LNCaP clone FGC (cell line): Measurements from ENCODE around the gene SH3RF2.
"Not testable (repeated sequence)": the region's sequence is repeated elsewhere in the genome, so short reads cannot be mapped to it uniquely, and the experiment has no call there.

Source experiments
- DNase-seq: peaks from one replicate; pipeline ENCODE4 v3.0.0-alpha.2; 2011; ENCODE audit warnings: low read depth
- H3K4me3 ChIP-seq: 2 replicates; pipeline ENCODE4 v1.5.1; 2011; ENCODE audit warnings: mild to moderate bottlenecking, low read depth, low read length, control low read depth
- TF ChIP-seq, protein P1 (sequence below): IDR thresholded peaks from 2 replicates; pipeline ENCODE4 v1.5.1; 2012; ENCODE audit warnings: mild to moderate bottlenecking; ENCODE audit not compliant: control insufficient read depth, insufficient read depth; ENCODE audit errors: extremely low read depth

The SH3RF2 gene, protein sequence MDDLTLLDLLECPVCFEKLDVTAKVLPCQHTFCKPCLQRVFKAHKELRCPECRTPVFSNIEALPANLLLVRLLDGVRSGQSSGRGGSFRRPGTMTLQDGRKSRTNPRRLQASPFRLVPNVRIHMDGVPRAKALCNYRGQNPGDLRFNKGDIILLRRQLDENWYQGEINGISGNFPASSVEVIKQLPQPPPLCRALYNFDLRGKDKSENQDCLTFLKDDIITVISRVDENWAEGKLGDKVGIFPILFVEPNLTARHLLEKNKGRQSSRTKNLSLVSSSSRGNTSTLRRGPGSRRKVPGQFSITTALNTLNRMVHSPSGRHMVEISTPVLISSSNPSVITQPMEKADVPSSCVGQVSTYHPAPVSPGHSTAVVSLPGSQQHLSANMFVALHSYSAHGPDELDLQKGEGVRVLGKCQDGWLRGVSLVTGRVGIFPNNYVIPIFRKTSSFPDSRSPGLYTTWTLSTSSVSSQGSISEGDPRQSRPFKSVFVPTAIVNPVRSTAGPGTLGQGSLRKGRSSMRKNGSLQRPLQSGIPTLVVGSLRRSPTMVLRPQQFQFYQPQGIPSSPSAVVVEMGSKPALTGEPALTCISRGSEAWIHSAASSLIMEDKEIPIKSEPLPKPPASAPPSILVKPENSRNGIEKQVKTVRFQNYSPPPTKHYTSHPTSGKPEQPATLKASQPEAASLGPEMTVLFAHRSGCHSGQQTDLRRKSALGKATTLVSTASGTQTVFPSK

DNA sequence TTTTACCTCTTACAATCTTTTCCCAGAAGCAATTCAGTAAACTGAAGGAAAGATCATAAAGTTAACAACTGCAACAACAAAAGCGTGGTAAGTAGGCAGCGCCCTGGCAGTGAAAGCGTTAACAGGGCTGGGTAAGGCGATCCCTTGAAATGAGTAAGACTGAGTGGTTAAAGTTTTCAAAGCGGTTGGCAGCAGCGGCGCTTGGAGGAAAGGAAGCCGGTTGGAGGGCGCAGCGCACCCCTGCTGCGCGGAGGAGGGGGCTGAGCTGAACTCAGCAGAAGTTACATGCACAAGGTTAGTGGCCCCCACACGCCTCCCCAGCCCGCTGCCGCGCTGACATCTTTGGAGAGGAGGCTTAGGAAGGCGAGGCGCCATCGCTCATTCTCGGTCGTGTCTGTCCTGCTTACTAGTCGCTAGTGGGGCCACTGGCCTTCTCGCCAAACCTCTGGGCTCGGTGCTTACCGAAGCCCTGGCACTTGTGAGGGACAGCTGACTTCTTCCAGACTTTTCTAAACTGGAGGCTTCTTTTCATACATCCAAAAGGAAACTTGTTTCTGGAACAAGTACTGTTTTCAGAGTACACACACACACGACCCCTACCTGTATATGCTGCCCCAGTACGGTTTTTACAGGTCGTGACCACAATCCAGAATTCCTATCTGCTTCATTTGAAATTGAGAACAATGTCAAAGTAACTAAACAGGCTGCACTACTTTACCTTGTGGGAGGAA is at the start of gene SH3RF2:
TSS of gene SH3RF2 (plus strand) at position 178 of the 731 bp plus-strand sequence. CDS start 1,351 bp downstream, outside the sequence.
- H3K4me3 ChIP-seq: peak within 1 kb of the TSS; percentile 40

DNA sequence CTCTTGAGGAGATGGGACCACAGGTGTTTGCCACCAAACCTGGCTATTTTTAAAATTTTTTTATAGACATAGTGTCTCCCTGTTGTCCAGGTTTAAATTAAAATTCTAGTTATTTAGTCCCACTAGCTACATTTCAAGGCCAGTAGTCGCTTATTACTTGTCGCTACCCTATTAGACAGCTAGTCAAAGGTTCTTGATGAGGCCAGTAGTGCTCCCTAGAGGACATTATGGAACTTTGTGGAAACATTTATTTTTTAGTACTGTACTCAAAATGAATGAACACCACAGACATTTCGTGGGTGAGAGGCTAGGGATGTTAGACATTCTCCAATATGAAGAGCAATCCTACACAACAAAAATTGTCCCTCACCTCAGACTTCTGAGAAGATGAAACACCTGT is 49.2 kb upstream of the SH3RF2 start:
- TF ChIP-seq, protein P1, sequence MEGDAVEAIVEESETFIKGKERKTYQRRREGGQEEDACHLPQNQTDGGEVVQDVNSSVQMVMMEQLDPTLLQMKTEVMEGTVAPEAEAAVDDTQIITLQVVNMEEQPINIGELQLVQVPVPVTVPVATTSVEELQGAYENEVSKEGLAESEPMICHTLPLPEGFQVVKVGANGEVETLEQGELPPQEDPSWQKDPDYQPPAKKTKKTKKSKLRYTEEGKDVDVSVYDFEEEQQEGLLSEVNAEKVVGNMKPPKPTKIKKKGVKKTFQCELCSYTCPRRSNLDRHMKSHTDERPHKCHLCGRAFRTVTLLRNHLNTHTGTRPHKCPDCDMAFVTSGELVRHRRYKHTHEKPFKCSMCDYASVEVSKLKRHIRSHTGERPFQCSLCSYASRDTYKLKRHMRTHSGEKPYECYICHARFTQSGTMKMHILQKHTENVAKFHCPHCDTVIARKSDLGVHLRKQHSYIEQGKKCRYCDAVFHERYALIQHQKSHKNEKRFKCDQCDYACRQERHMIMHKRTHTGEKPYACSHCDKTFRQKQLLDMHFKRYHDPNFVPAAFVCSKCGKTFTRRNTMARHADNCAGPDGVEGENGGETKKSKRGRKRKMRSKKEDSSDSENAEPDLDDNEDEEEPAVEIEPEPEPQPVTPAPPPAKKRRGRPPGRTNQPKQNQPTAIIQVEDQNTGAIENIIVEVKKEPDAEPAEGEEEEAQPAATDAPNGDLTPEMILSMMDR: peak; percentile 12; the same call in 1 of the 2 replicates
- no peak overlapping the region for H3K4me3 ChIP-seq
- DNase-seq: no peak

More for the DNA sequence above, at the start of gene SH3RF2:
- DNase-seq: no peak
- TF ChIP-seq, protein P1: no peak

DNA sequence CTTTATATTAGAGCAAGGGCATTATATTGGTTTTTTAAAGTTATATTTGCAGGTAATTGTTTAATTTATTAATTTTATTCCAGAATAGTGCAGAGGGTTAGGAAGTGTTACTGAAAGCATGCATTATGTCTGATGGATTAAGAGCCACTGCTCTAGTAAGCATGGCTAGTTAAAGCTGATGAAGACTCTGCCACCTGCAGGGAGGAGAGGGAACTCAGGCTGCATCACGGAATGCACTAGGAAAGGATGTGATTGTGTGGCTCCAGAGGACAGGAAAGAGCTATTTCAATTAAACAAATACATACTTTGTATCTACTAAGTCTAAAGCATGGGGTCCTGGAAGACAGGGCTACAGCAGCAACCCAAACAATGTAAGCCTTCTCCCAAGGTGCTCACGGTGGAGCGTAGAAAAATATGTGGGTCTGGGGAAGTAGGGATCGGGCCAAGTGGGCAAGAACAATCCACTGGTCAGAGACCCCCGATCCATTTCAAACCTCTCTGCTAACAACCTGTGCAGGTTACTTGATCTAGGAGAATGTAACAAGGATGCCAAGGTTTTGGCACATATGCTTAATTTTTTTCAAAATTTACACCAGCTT is 48.3 kb upstream of the SH3RF2 start:
- TF ChIP-seq, protein P1: peak; percentile 95
- H3K4me3 ChIP-seq: no peak overlapping the region
- no peak for DNase-seq

DNA sequence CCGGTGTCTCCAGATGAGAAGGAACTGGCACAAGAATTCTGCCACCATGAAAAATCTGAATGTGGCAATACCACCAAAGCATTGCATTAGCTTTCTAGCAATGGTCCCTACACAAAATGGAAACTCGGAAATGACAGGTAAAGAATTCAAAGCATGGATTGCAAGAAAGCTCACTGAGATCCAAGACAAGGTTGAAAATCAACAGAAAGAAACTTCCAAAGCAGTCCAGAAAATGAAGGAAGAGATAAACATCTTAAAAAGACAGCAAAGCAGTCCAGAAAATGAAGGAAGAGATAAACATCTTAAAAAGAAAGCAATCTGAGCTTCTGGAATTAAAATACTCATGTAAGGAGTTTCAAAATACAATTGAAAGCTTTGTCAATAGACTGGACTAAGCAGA is 46.8 kb upstream of the SH3RF2 start:
- no peak for DNase-seq
- no peak overlapping the region for H3K4me3 ChIP-seq
- TF ChIP-seq, protein P1: no peak

DNA sequence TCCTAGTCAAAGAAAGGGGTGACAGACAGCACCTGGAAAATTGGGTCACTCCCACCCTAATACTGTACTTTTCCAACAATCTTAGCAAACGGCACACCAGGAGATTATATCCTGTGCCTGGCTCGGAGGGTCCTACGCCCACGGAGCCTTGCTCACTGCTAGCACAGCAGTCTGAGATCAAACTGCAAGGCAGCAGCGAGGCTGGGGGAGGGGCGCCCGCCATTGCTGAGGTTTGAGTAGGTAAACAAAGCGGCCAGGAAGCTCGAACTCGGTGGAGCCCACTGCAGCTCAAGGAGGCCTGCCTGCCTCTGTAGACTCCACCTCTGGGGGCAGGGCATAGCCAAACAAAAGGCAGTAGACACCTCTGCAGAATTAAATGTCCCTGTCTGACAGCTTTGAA is 45.0 kb upstream of the SH3RF2 start:
- not testable (repeated sequence) for DNase-seq, H3K4me3 ChIP-seq

DNA sequence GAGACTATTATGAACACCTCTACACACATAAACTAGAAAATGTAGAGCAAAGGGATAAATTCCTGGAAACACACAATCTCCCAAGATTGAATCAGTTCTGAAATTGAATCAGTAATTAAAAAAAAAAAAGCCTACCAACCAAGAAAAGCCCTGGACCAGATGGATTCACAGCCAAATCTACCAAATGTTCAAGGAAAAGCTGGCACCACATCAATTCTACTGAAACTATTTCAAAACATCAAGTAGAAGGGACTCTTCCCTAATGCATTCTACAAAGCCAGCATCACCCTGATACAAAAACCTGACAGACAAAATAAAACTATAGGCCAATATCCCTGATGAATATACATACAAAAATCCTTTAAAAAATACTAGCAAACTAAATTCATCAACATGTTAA is 38.2 kb upstream of the SH3RF2 start:
- H3K4me3 ChIP-seq: no peak overlapping the region
- no peak for DNase-seq
- TF ChIP-seq, protein P1: no peak
